H9 (cell line): ENCODE data around the gene DISC1. TPM values are rescaled to one million over a fixed set of nuclear protein-coding genes. Genes with fewer than 3 reads are reported as not detected.

ENCODE experiments used
- DNase-seq: peaks from one replicate; pipeline ENCODE4 v3.0.0-alpha.2; 2017
- H2AFZ ChIP-seq: one replicate; pipeline ENCODE4 v1.6.1; 2013; ENCODE audit warnings: mild to moderate bottlenecking, low read length, control low read depth, moderate library complexity
- H2AK5ac ChIP-seq: 2 replicates; pipeline ENCODE4 v1.6.1; 2013; ENCODE audit warnings: low read length, control low read depth, mixed read lengths; ENCODE audit not compliant: insufficient read length
- H2BK120ac ChIP-seq: one replicate; pipeline ENCODE4 v1.6.1; 2013; ENCODE audit warnings: low read depth, mild to moderate bottlenecking, low read length, control low read depth, inconsistent platforms; ENCODE audit not compliant: poor library complexity, severe bottlenecking
- H2BK12ac ChIP-seq: 2 replicates; pipeline ENCODE4 v1.6.1; 2013; ENCODE audit warnings: low read length, control low read depth, mixed read lengths, low read depth; ENCODE audit not compliant: insufficient read length
- H2BK15ac ChIP-seq: 2 replicates; pipeline ENCODE4 v1.6.1; 2013; ENCODE audit warnings: low read depth, low read length, control low read depth
- H2BK20ac ChIP-seq: one replicate; pipeline ENCODE4 v1.6.1; 2013; ENCODE audit warnings: low read depth, mild to moderate bottlenecking, low read length, control low read depth, inconsistent platforms; ENCODE audit not compliant: poor library complexity, severe bottlenecking
- H2BK5ac ChIP-seq: 2 replicates; pipeline ENCODE4 v1.6.1; 2013; ENCODE audit warnings: low read length, control low read depth, mixed read lengths; ENCODE audit not compliant: insufficient read length
- H3K14ac ChIP-seq: 2 replicates; pipeline ENCODE4 v1.6.1; 2013; ENCODE audit warnings: low read length, control low read depth; ENCODE audit not compliant: insufficient read depth
- H3K18ac ChIP-seq: 2 replicates; pipeline ENCODE4 v1.6.1; 2013; ENCODE audit warnings: low read depth, mild to moderate bottlenecking, mixed read lengths, low read length, control low read depth; ENCODE audit not compliant: insufficient read length
- H3K23ac ChIP-seq: 2 replicates; pipeline ENCODE4 v1.6.1; 2013; ENCODE audit warnings: low read length, control low read depth, mixed read lengths, low read depth; ENCODE audit not compliant: insufficient read length
- H3K23me2 ChIP-seq: 2 replicates; pipeline ENCODE4 v1.6.1; 2013; ENCODE audit warnings: low read depth, mild to moderate bottlenecking, mixed read lengths, low read length, control low read depth; ENCODE audit not compliant: insufficient read length, poor library complexity, severe bottlenecking
- H3K27ac ChIP-seq: 2 replicates; pipeline ENCODE4 v1.5.1; 2013; ENCODE audit warnings: low read length, control low read depth, mixed read lengths, low read depth; ENCODE audit not compliant: insufficient read length
- H3K27me3 ChIP-seq: 2 replicates; pipeline ENCODE4 v1.6.1; 2013; ENCODE audit warnings: low read length, control low read depth, inconsistent platforms; ENCODE audit not compliant: insufficient read depth
- H3K4ac ChIP-seq: 2 replicates; pipeline ENCODE4 v1.6.1; 2013; ENCODE audit warnings: low read depth, mild to moderate bottlenecking, control low read depth, inconsistent platforms, low read length, moderate library complexity
- H3K4me1 ChIP-seq: 2 replicates; pipeline ENCODE4 v1.6.1; 2013; ENCODE audit warnings: low read length, control low read depth, inconsistent platforms; ENCODE audit not compliant: insufficient read depth
- H3K4me2 ChIP-seq: 2 replicates; pipeline ENCODE4 v1.6.1; 2013; ENCODE audit warnings: low read length, control low read depth, mixed read lengths; ENCODE audit not compliant: insufficient read length, insufficient read depth
- H3K56ac ChIP-seq: 2 replicates; pipeline ENCODE4 v1.6.1; 2013; ENCODE audit warnings: low read depth, mild to moderate bottlenecking, mixed read lengths, low read length, control low read depth; ENCODE audit not compliant: insufficient read length
- H3K79me1 ChIP-seq: 2 replicates; pipeline ENCODE4 v1.6.1; 2013; ENCODE audit warnings: low read depth, mild to moderate bottlenecking, moderate library complexity, low read length, control low read depth, inconsistent platforms; ENCODE audit not compliant: insufficient read depth, poor library complexity, severe bottlenecking
- H3K79me2 ChIP-seq: 2 replicates; pipeline ENCODE4 v1.6.1; 2013; ENCODE audit warnings: low read length, control low read depth, inconsistent platforms; ENCODE audit not compliant: insufficient read depth
- H3K9ac ChIP-seq: 2 replicates; pipeline ENCODE4 v1.6.1; 2013; ENCODE audit warnings: low read length, control low read depth, mixed read lengths; ENCODE audit not compliant: insufficient read length; ENCODE audit errors: extremely low read depth
- H3K9me3 ChIP-seq: one replicate; pipeline ENCODE4 v1.6.1; 2013; ENCODE audit warnings: low read depth, low read length, inconsistent platforms; ENCODE audit not compliant: control insufficient read depth
- H3T11ph ChIP-seq: one replicate; pipeline ENCODE4 v1.6.1; 2013; ENCODE audit warnings: mild to moderate bottlenecking, low read length, control low read depth, inconsistent platforms
- H4K20me1 ChIP-seq: one replicate; pipeline ENCODE4 v1.6.1; 2013; ENCODE audit not compliant: control insufficient read depth, insufficient read length, insufficient read depth
- H4K5ac ChIP-seq: 2 replicates; pipeline ENCODE4 v1.6.1; 2013; ENCODE audit warnings: low read depth, mild to moderate bottlenecking, mixed read lengths, low read length, control low read depth; ENCODE audit not compliant: insufficient read length
- H4K8ac ChIP-seq: replicated peaks from 2 replicates; pipeline ENCODE4 v1.6.1; 2013; ENCODE audit warnings: low read length, control low read depth, mixed read lengths, low read depth; ENCODE audit not compliant: insufficient read length
- H4K91ac ChIP-seq: 2 replicates; pipeline ENCODE4 v1.6.1; 2013; ENCODE audit warnings: low read depth, mild to moderate bottlenecking, moderate library complexity, mixed read lengths, low read length, control low read depth; ENCODE audit not compliant: insufficient read length
- H3K27ac Mint-ChIP-seq, 3 experiments: 2 replicates in 2 of 3; 3 replicates in 1 of 3; pipeline ENCODE4 v1.8.0; 2020 to 2021; ENCODE audit warnings: mixed read lengths in 3 of 3, mild to moderate bottlenecking in 1 of 3, moderate library complexity in 1 of 3
- H3K27me3 Mint-ChIP-seq: 2 replicates; pipeline ENCODE4 v1.8.0; 2021; ENCODE audit warnings: low read depth, mild to moderate bottlenecking, moderate library complexity, mixed read lengths
- H3K36me3 Mint-ChIP-seq, 3 experiments: 2 replicates in 2 of 3; 3 replicates in 1 of 3; pipeline ENCODE4 v1.8.0; 2020 to 2021; ENCODE audit warnings: low read depth in 3 of 3, mixed read lengths in 3 of 3; ENCODE audit not compliant: insufficient read depth in 1 of 3
- H3K4me1 Mint-ChIP-seq, 2 experiments: 2 replicates each; pipeline ENCODE4 v1.8.0; 2020; ENCODE audit warnings: mixed read lengths in 2 of 2
- H3K4me3 Mint-ChIP-seq, 2 experiments: 2 replicates in 1 of 2; 3 replicates in 1 of 2; pipeline ENCODE4 v1.8.0; 2020 to 2021; ENCODE audit warnings: mild to moderate bottlenecking in 2 of 2, mixed read lengths in 2 of 2, moderate library complexity in 1 of 2
- H3K9me3 Mint-ChIP-seq, 2 experiments: 2 replicates in 1 of 2; 3 replicates in 1 of 2; pipeline ENCODE4 v1.8.0; 2020; ENCODE audit warnings: mild to moderate bottlenecking in 2 of 2, mixed read lengths in 2 of 2, moderate library complexity in 1 of 2
- WGBS: extraction: QIAGEN DNeasy Blood & Tissue Kit; methylation state at CpG from one replicate; pipeline ENCODE4 v1.1.7; 2013; ENCODE audit warnings: missing lambda C conversion rate, low lambda C conversion rate, mixed read lengths; ENCODE audit not compliant: insufficient read length; ENCODE audit errors: extremely low coverage; 5-methylcytosine and 5-hydroxymethylcytosine counted together
- total RNA-seq: library from RNA; stranded (reverse); gene quantifications from 2 replicates; pipeline ENCODE4 v1.2.1, GENCODE V29; 2021
- TF ChIP-seq, protein P1 (sequence below): fragments of 200-600 bp; sonication (generic); conservative IDR thresholded peaks from 3 replicates; pipeline ENCODE4 v1.8.0; 2021; ENCODE audit warnings: antibody characterized with exemption, mild to moderate bottlenecking

The DISC1 gene
- total RNA-seq, 1 experiment from 2014 or later, result 2.5 TPM

DNA sequence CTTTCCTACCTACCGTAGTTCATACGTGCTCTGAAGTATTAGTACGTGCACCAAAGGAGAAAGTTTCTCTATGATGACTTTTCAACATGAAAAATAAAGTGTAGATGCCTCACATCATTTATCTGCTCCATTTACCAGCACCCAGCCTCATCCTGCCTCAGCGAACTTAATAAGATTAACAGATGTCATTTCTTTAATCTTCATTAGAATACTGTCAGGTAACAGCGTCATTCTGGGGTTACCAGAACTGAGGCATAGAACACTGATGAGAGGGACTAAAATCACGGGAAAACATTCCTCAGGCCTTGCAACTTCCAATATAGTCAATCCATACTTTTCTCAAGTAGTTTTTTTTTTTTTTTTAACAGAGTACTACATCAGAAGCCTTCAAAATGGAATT, 43.2 kb upstream of the DISC1 start:
- TF ChIP-seq, protein P1, sequence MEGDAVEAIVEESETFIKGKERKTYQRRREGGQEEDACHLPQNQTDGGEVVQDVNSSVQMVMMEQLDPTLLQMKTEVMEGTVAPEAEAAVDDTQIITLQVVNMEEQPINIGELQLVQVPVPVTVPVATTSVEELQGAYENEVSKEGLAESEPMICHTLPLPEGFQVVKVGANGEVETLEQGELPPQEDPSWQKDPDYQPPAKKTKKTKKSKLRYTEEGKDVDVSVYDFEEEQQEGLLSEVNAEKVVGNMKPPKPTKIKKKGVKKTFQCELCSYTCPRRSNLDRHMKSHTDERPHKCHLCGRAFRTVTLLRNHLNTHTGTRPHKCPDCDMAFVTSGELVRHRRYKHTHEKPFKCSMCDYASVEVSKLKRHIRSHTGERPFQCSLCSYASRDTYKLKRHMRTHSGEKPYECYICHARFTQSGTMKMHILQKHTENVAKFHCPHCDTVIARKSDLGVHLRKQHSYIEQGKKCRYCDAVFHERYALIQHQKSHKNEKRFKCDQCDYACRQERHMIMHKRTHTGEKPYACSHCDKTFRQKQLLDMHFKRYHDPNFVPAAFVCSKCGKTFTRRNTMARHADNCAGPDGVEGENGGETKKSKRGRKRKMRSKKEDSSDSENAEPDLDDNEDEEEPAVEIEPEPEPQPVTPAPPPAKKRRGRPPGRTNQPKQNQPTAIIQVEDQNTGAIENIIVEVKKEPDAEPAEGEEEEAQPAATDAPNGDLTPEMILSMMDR, result no peak
- no peak overlapping the region; a peak in 1 of 7 replicates for H3K27ac Mint-ChIP-seq
- no CpG with 5 or more reads among the region's 6 CpGs for WGBS

More for the DNA sequence above, 43.2 kb upstream of the DISC1 start:
- no peak overlapping the region for H3K18ac ChIP-seq
- no peak overlapping the region for H4K91ac ChIP-seq
- H3K56ac ChIP-seq, result no peak overlapping the region
- no peak overlapping the region for H2BK15ac ChIP-seq
- H3K23me2 ChIP-seq, result no peaks in the 10 kb centered on the region
- H3K9ac ChIP-seq, result no peak overlapping the region
- no peak overlapping the region for H3K4me2 ChIP-seq
- H3T11ph ChIP-seq, result no peak overlapping the region
- no peaks in the 10 kb centered on the region for H3K4me1 Mint-ChIP-seq
- no peaks in the 10 kb centered on the region for H3K27me3 ChIP-seq
- H3K4me1 ChIP-seq, result no peaks in the 10 kb centered on the region
- H3K27ac ChIP-seq, result no peak overlapping the region
- no peak overlapping the region for H4K5ac ChIP-seq
- no peaks in the 10 kb centered on the region for H3K27me3 Mint-ChIP-seq
- DNase-seq, result no peak
- no peak overlapping the region for H2AK5ac ChIP-seq
- no peak overlapping the region for H3K4me3 Mint-ChIP-seq
- no peak overlapping the region for H2AFZ ChIP-seq
- no peaks in the 10 kb centered on the region for H3K36me3 Mint-ChIP-seq
- no peak overlapping the region for H2BK5ac ChIP-seq
- H2BK20ac ChIP-seq, result no peak overlapping the region
- H2BK120ac ChIP-seq, result no peak overlapping the region
- H3K4ac ChIP-seq, result no peak overlapping the region
- H3K79me1 ChIP-seq, result no peaks in the 10 kb centered on the region
- no peak overlapping the region for H2BK12ac ChIP-seq
- H4K8ac ChIP-seq, result no peak overlapping the region
- no peaks in the 10 kb centered on the region for H4K20me1 ChIP-seq
- no peak overlapping the region for H3K23ac ChIP-seq
- H3K9me3 Mint-ChIP-seq, result no peaks in the 10 kb centered on the region
- H3K14ac ChIP-seq, result no peak overlapping the region
- no peaks in the 10 kb centered on the region for H3K9me3 ChIP-seq
- no peaks in the 10 kb centered on the region for H3K79me2 ChIP-seq
